ENCODE data around the gene RABL6.

Gene RABL6

DNA sequence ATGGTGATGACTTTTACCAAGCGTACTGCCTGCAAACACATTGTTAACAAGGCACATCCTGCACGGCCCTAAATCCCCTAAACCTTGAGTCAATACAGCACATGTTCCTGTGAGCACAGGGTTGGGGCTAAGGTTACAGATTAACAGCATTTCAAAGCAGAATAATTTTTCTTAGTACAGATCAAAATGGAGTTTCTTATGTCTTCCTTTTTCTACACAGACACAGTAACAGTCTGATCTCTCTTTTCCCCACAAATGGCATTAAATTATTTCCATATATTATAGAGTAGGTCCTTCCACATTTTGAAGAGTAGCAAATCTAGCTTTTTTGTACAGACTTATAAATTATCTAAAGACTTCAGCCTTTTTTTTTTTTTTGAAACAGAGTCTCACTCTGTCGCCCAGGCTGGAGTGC, 18.2 kb upstream of the RABL6 start:
- TF ChIP-seq CTCF (IDR thresholded peaks at IDR 0.05; ENCODE audit: extremely low read depth, missing control alignments): no peak

GRCh38 chr9:136790640-136791515, 16.9 kb upstream of the RABL6 start, which contains the start of gene TMEM141:
TSS of gene TMEM141 (plus strand) at chr9:136791344. CDS start at chr9:136791371, 27 bp downstream.
- TF ChIP-seq CTCF (IDR thresholded peaks at IDR 0.05; ENCODE audit: extremely low read depth, missing control alignments): no peak
- DNase-seq (ENCODE audit: low spot score): peak; percentile 99

More for the DNA sequence above, 18.2 kb upstream of the RABL6 start:
- no peak for DNase-seq (ENCODE audit: low spot score)

DNA sequence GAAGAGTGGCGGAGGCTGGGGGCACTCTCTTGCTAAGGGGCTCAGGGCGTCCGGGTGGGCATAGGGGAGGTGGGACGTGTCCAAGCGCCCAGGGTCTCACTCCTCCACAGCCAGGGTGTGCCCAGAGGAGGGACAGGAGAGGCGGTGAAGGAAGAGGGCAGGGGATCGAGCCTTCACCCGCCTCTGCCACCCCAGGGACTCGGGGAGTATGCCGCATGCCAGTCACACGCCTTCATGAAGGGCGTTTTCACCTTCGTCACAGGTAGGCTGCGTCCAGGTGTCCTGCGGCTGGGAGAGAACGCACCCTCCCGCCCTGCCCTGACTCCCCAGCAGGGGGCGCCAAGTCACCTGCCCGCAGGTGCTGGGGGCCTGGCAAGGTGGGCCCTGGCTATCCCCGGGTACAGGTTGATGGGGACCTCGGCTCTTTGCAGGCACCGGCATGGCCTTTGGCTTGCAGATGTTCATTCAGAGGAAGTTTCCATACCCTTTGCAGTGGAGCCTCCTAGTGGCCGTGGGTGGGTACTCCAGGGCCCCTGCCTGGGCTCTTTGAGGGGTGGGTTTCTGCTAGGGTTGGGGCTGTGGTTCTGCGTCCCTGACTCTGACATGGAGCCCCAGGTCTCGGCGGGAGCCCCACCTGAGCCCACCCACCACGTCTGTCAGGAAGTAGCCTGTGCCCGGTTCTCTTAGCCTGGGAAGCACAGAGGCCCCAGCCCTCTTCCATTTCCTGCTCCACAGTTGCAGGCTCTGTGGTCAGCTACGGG, 16.1 kb upstream of the RABL6 start:
- DNase-seq (ENCODE audit: low spot score): no peak
- TF ChIP-seq CTCF (IDR thresholded peaks at IDR 0.05; ENCODE audit: extremely low read depth, missing control alignments): peak; percentile 74

- TF ChIP-seq CTCF (IDR thresholded peaks at IDR 0.05; ENCODE audit: extremely low read depth, missing control alignments): no peak
- DNase-seq (ENCODE audit: low spot score): no peak
Measured at GRCh38 chr9:136792321-136793085, 15.2 kb upstream of the RABL6 start.

DNA sequence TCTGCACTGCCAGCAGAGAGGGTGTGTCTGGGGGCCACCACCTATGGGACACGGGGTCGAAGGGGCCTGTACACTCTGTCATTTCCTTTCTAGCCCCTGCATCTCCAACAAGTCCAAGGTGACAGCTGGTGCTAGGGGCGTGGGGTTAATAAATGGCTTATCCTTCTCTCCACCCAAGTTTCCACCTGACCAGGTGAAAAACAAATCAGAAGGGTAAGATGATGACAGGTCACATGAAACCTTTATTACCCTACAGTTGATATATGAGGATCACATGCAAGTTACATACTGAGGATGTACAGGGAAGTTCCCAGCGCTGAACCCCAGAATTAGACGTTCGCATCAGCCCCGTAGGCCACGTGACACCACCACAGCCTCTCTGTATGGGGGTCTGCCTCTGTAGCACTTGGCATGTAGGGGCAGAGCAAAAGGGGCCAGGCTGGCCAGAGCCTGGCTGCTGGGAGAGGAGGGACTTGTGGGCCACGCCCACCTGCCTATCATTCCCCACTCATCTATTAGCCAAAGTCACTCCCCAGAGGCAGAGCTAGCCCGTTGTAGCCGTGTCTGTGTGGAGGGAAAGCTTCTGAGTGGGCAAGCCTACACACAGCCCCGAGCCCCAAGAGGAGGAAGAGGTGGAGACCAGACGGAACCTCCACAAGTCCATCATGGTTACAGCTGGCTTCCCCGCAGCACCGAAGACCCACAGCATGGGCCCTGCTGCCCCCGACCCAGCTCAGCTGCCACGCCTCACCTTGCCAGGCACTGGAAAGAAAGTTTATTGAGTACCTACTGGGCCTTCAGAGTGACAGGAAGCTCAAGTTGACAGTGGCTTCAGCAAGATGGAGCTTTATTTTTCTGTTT, 14.4 kb upstream of the RABL6 start:
- no peak for TF ChIP-seq CTCF (IDR thresholded peaks at IDR 0.05; ENCODE audit: extremely low read depth, missing control alignments)
- DNase-seq (ENCODE audit: low spot score): no peak

GRCh38 chr9:136794281-136794999, 13.3 kb upstream of the RABL6 start:
- TF ChIP-seq CTCF (IDR thresholded peaks at IDR 0.05; ENCODE audit: extremely low read depth, missing control alignments): no peak
- no peak for DNase-seq (ENCODE audit: low spot score)
